GM12865 (cell line): ENCODE results near the gene NCOA3.
"Not testable (repeated sequence)": the region's sequence is repeated elsewhere in the genome, so short reads cannot be mapped to it uniquely, and the experiment has no call there.

ENCODE experiments used
- DNase-seq: peaks from one replicate; pipeline ENCODE4 v3.0.0; 2010; ENCODE audit warnings: low read depth
- H3K4me3 ChIP-seq: 2 replicates; pipeline ENCODE4 v1.5.1; 2011; ENCODE audit warnings: mild to moderate bottlenecking, low read depth, low read length, control low read depth
- CTCF ChIP-seq: IDR thresholded peaks from 2 replicates; pipeline ENCODE4 v1.5.1; 2011; ENCODE audit warnings: low read length, control low read depth, low read depth, inconsistent platforms; ENCODE audit not compliant: insufficient read depth; ENCODE audit errors: missing control alignments

NCOA3 gene

GRCh38 chr20:47577314-47577713 is 75.6 kb downstream of the NCOA3 start:
- DNase-seq = no peak
- TF ChIP-seq CTCF = no peak
- H3K4me3 ChIP-seq = no peak overlapping the region

GRCh38 chr20:47578543-47578942 is 76.9 kb downstream of the NCOA3 start:
- no peak for TF ChIP-seq CTCF
- no peak overlapping the region for H3K4me3 ChIP-seq
- DNase-seq = no peak

GRCh38 chr20:47580686-47581085 is 79.0 kb downstream of the NCOA3 start:
- DNase-seq, H3K4me3 ChIP-seq: not testable (repeated sequence)

- no peak for TF ChIP-seq CTCF
- no peak overlapping the region for H3K4me3 ChIP-seq
- no peak for DNase-seq
Measured at GRCh38 chr20:47581090-47581489, 79.4 kb downstream of the NCOA3 start.

GRCh38 chr20:47583551-47583950 is 81.9 kb downstream of the NCOA3 start:
- no peak overlapping the region for H3K4me3 ChIP-seq
- DNase-seq = no peak
- TF ChIP-seq CTCF = no peak

GRCh38 chr20:47585087-47585747 is 83.5 kb downstream of the NCOA3 start:
- no peak overlapping the region for H3K4me3 ChIP-seq
- no peak for TF ChIP-seq CTCF

GRCh38 chr20:47586649-47587294 is 85.1 kb downstream of the NCOA3 start:
- no peak for DNase-seq
- H3K4me3 ChIP-seq = no peak overlapping the region
- TF ChIP-seq CTCF = no peak

More at GRCh38 chr20:47585087-47585747, 83.5 kb downstream of the NCOA3 start:
- DNase-seq = peak; percentile 42
